Ishikawa (cell line): ENCODE data around the gene TNFSF15.

ENCODE experiments used
- CEBPB ChIP-seq: IDR thresholded peaks from 2 replicates; pipeline ENCODE4 v1.6.1; 2012
- CREB1 ChIP-seq: IDR thresholded peaks from 2 replicates; pipeline ENCODE4 v1.6.1; 2012; ENCODE audit warnings: low read depth
- EGR1 ChIP-seq: IDR thresholded peaks from 2 replicates; pipeline ENCODE4 v1.6.1; 2012
- EP300 ChIP-seq: IDR thresholded peaks from 2 replicates; pipeline ENCODE4 v1.6.1; 2012; ENCODE audit warnings: borderline replicate concordance
- FOXM1 ChIP-seq: IDR thresholded peaks from 2 replicates; pipeline ENCODE4 v1.6.1; 2012; ENCODE audit warnings: low read depth, borderline replicate concordance
- MAX ChIP-seq: IDR thresholded peaks from 2 replicates; pipeline ENCODE4 v1.6.1; 2012
- NFIC ChIP-seq: IDR thresholded peaks from 2 replicates; pipeline ENCODE4 v1.6.1; 2012
- RAD21 ChIP-seq: IDR thresholded peaks from 2 replicates; pipeline ENCODE4 v1.6.1; 2012; ENCODE audit warnings: low read depth
- REST ChIP-seq: IDR thresholded peaks from 2 replicates; pipeline ENCODE4 v1.6.1; 2012; ENCODE audit warnings: low read depth, mild to moderate bottlenecking
- TAF1 ChIP-seq: IDR thresholded peaks from 2 replicates; pipeline ENCODE4 v1.6.1; 2012; ENCODE audit warnings: low read depth, mild to moderate bottlenecking
- TCF12 ChIP-seq: IDR thresholded peaks from 2 replicates; pipeline ENCODE4 v1.6.1; 2012; ENCODE audit warnings: low read depth
- TEAD4 ChIP-seq: IDR thresholded peaks from 2 replicates; pipeline ENCODE4 v1.6.1; 2012
- USF1 ChIP-seq: IDR thresholded peaks from 2 replicates; pipeline ENCODE4 v1.6.1; 2012
- YY1 ChIP-seq: IDR thresholded peaks from 2 replicates; pipeline ENCODE4 v1.6.1; 2012; ENCODE audit warnings: low read depth
- ZBTB7A ChIP-seq: IDR thresholded peaks from 2 replicates; pipeline ENCODE4 v1.6.1; 2012; ENCODE audit warnings: low read depth

Gene TNFSF15

GRCh38 chr9:114777821-114778609, 27.8 kb downstream of the TNFSF15 start:
- TF ChIP-seq EP300: no peak
- no peak for TF ChIP-seq TCF12
- no peak for TF ChIP-seq FOXM1
- no peak for TF ChIP-seq USF1
- TF ChIP-seq MAX: no peak
- TF ChIP-seq TAF1: no peak
- no peak for TF ChIP-seq REST
- TF ChIP-seq TEAD4: no peak
- no peak for TF ChIP-seq YY1
- TF ChIP-seq ZBTB7A: no peak
- TF ChIP-seq EGR1: no peak
- no peak for TF ChIP-seq NFIC
- TF ChIP-seq CEBPB: no peak

GRCh38 chr9:114776683-114777399, 29.0 kb downstream of the TNFSF15 start:
- TF ChIP-seq REST (no peak), RAD21 (no peak), YY1 (no peak), NFIC (no peak), MAX (no peak), FOXM1 (no peak), USF1 (no peak), TAF1 (no peak), CEBPB (no peak), EGR1 (no peak)

GRCh38 chr9:114775981-114776380, 29.9 kb downstream of the TNFSF15 start:
- no peak for TF ChIP-seq YY1
- no peak for TF ChIP-seq TAF1
- no peak for TF ChIP-seq ZBTB7A
- no peak for TF ChIP-seq USF1
- no peak for TF ChIP-seq CEBPB
- no peak for TF ChIP-seq FOXM1
- no peak for TF ChIP-seq MAX
- TF ChIP-seq EGR1: no peak
- no peak for TF ChIP-seq RAD21
- TF ChIP-seq CREB1: no peak
- TF ChIP-seq EP300: no peak
- TF ChIP-seq NFIC: no peak
- no peak for TF ChIP-seq REST
- no peak for TF ChIP-seq TCF12
- TF ChIP-seq TEAD4: no peak
